Neural crest cell (in vitro differentiated cells): Measurements from ENCODE around the gene NRG2. TPM values are rescaled to one million over a fixed set of nuclear protein-coding genes. Genes with fewer than 3 reads are reported as not detected.

Source experiments
- DNase-seq: peaks from one replicate; pipeline ENCODE4 v3.0.0; 2021; ENCODE audit warnings: low read depth, mixed read lengths, low spot score
- H3K27ac Mint-ChIP-seq: one replicate; pipeline ENCODE4 v1.8.0; 2021; ENCODE audit warnings: mild to moderate bottlenecking, mixed read lengths; ENCODE audit not compliant: unreplicated experiment
- H3K27me3 Mint-ChIP-seq: 2 replicates; pipeline ENCODE4 v1.8.0; 2021; ENCODE audit warnings: low read depth, mild to moderate bottlenecking, mixed read lengths
- H3K36me3 Mint-ChIP-seq: 2 replicates; pipeline ENCODE4 v1.8.0; 2021; ENCODE audit warnings: low read depth, mild to moderate bottlenecking, mixed read lengths
- H3K4me1 Mint-ChIP-seq: 2 replicates; pipeline ENCODE4 v1.8.0; 2021; ENCODE audit warnings: mixed read lengths
- H3K4me3 Mint-ChIP-seq: one replicate; pipeline ENCODE4 v1.8.0; 2021; ENCODE audit warnings: mild to moderate bottlenecking, mixed read lengths
- H3K9me3 Mint-ChIP-seq: 2 replicates; pipeline ENCODE4 v1.8.0; 2021; ENCODE audit warnings: mixed read lengths
- total RNA-seq: library from RNA; stranded (reverse); gene quantifications from 2 replicates; pipeline ENCODE4 v1.2.1, GENCODE V29; 2021
- TF ChIP-seq, protein P1 (sequence below): fragments of 200-600 bp; sonication (generic); conservative IDR thresholded peaks from 2 replicates; pipeline ENCODE4 v1.5.0; 2021; ENCODE audit warnings: antibody characterized with exemption, mild to moderate bottlenecking

NRG2 gene
- total RNA-seq, 1 donor from 2014 or later: 0.82 TPM

DNA sequence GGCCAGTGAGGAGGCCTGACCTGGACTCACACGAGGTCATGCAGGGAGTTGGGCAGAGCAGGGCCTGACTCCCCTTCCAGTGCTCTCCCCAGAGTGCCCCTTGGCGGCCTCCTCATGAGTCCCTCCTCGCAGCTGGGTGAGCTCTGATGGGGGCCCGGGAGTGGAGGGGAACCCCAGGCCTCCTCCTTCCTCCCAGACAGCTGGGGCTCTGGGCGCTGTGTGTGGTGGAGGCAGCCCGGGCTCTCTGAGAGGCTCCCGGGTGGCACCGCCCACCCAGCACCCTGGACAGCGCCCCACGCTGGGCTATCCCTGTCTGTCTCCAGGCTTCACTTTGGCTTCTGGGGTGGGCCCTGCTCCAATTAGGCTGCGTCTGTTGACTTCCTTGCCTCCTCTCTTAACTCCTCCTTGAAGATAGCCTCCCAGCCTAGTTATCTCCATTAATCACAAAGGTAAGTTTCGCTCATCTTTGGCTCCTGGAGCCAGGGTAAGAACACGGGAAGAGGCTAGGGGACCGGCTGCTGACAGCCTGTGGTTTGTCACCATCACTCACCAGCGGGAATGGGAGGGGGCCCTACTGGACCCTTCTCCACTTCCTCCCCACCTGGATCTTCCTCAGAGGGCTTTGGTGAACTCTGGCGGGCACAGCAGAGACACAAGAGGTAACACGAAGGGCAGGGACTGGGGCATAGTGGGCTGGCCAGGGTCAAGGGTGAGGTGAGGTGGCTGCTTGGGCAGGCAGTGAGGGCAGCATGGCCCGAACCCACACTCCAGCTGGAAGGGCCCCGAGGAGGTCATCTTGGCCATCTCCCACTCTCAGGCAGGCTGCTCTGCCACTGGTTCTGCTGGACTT lies 234.4 kb downstream of the NRG2 start:
- Mint-ChIP-seq H3K27ac (no peak overlapping the region), H3K9me3 (no peaks in the 10 kb centered on the region), H3K36me3 (no peaks in the 10 kb centered on the region), H3K4me3 (no peak overlapping the region), H3K27me3 (peaks cover 16% of the 10 kb centered on the region), H3K4me1 (no peaks in the 10 kb centered on the region)
- TF ChIP-seq, protein P1, sequence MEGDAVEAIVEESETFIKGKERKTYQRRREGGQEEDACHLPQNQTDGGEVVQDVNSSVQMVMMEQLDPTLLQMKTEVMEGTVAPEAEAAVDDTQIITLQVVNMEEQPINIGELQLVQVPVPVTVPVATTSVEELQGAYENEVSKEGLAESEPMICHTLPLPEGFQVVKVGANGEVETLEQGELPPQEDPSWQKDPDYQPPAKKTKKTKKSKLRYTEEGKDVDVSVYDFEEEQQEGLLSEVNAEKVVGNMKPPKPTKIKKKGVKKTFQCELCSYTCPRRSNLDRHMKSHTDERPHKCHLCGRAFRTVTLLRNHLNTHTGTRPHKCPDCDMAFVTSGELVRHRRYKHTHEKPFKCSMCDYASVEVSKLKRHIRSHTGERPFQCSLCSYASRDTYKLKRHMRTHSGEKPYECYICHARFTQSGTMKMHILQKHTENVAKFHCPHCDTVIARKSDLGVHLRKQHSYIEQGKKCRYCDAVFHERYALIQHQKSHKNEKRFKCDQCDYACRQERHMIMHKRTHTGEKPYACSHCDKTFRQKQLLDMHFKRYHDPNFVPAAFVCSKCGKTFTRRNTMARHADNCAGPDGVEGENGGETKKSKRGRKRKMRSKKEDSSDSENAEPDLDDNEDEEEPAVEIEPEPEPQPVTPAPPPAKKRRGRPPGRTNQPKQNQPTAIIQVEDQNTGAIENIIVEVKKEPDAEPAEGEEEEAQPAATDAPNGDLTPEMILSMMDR: no peak
- DNase-seq: peak; percentile 47

DNA sequence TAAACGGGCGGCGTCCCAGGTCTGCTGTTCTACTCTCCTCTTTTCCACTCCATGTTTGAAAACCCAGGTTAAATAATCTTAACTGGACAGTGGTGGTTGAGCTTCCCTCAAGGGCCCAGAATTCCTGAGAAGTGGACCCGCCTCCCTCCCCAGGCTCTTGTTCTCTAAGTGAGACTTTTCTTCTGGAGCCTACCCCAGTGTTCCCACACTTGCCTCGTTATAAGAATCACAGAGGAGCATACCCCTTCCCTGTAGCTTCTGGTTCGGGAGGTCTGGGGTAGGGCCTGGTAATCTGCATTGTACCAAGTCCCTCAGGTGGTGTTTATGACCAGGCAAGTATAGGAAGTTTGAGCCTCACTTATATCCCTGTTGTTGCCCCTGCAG lies 235.5 kb downstream of the NRG2 start:
- Mint-ChIP-seq H3K4me3 (no peak overlapping the region), H3K27me3 (peaks cover 21% of the 10 kb centered on the region), H3K27ac (no peak overlapping the region), H3K4me1 (no peaks in the 10 kb centered on the region), H3K9me3 (no peaks in the 10 kb centered on the region), H3K36me3 (no peaks in the 10 kb centered on the region)
- DNase-seq: no peak
- TF ChIP-seq, protein P1: no peak

DNA sequence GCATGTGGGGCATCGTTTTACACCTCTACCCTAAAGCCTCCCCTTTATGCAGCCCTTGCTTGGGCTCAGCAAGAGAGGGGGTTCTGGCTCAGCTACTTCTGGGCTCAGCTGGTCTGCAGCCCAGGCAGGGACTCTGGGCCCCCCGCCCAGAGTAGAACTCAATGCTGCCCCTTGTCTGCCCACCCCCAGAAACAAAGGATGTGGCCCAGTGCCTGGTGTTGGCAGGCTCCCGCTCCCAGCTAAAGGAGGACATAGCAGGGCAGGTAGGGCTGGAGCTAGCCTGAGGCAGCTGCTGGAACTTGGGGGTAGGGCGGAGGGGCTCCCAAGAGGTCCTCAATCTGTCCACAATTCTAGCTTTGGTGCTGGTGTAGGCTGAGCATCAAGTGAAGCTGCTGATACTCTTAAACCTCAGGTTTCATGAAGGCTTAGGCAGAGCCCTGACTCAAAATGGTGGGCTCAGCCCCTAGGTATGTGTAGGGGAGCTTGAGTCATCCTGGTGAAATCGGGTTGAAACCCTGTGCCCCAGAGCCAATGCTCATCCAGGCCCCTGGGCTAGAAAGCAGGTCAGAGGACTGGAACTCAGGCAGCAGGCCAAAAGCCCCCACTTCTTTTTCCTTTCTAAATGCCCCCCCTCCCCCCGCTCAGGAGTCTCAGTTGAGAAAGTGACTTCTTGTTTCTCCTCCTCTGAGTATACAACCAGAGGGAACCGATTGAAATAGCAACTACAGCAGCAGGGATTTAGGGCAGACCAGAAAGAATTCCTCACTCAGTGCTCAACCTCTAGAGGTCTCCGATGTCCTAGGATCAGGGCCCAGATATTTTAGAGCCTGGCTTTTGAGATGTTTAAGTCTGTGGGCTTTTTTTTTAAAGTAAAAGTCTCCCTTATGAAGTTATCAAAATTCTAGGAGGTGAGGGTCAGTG lies 236.1 kb downstream of the NRG2 start:
- H3K36me3 Mint-ChIP-seq: no peaks in the 10 kb centered on the region
- TF ChIP-seq, protein P1: no peak
- DNase-seq: no peak
- no peak overlapping the region for H3K27ac Mint-ChIP-seq
- H3K4me1 Mint-ChIP-seq: no peaks in the 10 kb centered on the region
- no peak overlapping the region for H3K4me3 Mint-ChIP-seq
- H3K9me3 Mint-ChIP-seq: no peaks in the 10 kb centered on the region
- H3K27me3 Mint-ChIP-seq: peaks cover 27% of the 10 kb centered on the region

DNA sequence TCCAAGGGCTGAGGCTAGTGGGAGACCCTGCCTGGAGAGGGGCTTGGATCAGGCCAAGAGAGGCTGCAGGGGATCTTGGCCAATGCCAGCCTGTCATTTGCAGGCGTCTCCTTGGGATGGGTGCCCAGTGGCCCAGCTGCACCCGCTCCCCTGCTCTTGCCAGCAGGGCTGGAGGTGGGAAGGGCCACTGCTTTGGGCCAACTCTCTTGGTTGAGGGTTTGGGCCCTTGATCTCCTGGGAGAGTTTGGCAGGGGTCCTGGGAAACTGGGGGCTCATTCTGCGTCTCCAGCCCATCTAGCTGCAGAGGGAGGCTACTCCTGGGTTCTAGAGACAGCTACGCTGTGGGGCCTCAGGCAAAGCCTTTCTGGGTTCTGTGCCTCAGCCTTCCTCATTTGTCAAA lies 237.0 kb downstream of the NRG2 start:
- no peak for DNase-seq
- TF ChIP-seq, protein P1: no peak
- H3K36me3 Mint-ChIP-seq: no peaks in the 10 kb centered on the region
- H3K9me3 Mint-ChIP-seq: no peaks in the 10 kb centered on the region
- no peaks in the 10 kb centered on the region for H3K4me1 Mint-ChIP-seq
- H3K4me3 Mint-ChIP-seq: no peak overlapping the region
- no peak overlapping the region for H3K27ac Mint-ChIP-seq
- H3K27me3 Mint-ChIP-seq: peaks cover 34% of the 10 kb centered on the region

DNA sequence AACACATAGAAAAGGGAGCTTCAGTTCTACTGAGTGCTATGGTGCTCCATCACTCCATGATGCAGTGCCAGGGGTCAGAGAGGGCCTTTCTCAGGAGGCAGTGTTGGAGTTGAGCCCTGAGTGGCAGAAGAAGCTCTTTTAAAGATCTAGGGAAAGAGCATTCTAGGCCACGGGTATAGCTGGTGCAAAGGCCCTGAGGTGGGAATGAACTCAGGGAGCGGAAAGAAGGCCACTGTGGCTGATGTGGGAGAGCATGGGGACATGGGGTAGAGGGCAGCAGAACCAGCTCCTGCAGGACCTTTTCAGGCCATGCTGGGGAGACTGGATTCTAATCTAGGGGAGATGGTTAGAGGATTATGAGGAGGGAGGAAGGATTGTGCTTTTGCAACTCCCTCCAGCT lies 237.6 kb downstream of the NRG2 start:
- H3K27ac Mint-ChIP-seq: no peak overlapping the region
- H3K36me3 Mint-ChIP-seq: no peaks in the 10 kb centered on the region
- no peak for DNase-seq
- TF ChIP-seq, protein P1: no peak
- no peak overlapping the region for H3K4me3 Mint-ChIP-seq
- no peaks in the 10 kb centered on the region for H3K4me1 Mint-ChIP-seq
- H3K27me3 Mint-ChIP-seq: peaks cover 39% of the 10 kb centered on the region
- no peaks in the 10 kb centered on the region for H3K9me3 Mint-ChIP-seq
